ENCODE data around the gene METTL24. TPM values are rescaled to one million over a fixed set of nuclear protein-coding genes. Genes with fewer than 3 reads are reported as not detected.

Gene METTL24
- polyA plus RNA-seq, 6 donors from 2014 or later: 0.28 TPM; not detected in 5

- Mint-ChIP-seq H3K9me3 (no peaks in the 10 kb centered on the region), H3K27me3 (peaks cover 5 to 13% (median 7%) of the 10 kb centered on the region in 3 donors), H3K27ac (no peak overlapping the region), H3K4me3 (no peak overlapping the region), H3K4me1 (peaks cover 4 to 10% (median 8%) of the 10 kb centered on the region in 3 donors), H3K36me3 (no peaks in the 10 kb centered on the region)
- no peak for DNase-seq
- no peak for ATAC-seq (ENCODE audit: low read depth in 2 of 2)
Observed at GRCh38 chr6:110327391-110327790, 30.8 kb downstream of the METTL24 start.

GRCh38 chr6:110326609-110327008, 31.5 kb downstream of the METTL24 start:
- ATAC-seq (ENCODE audit: low read depth in 2 of 2): no peak
- peaks cover 5 to 13% (median 7%) of the 10 kb centered on the region in 3 donors for H3K27me3 Mint-ChIP-seq
- no peaks in the 10 kb centered on the region for H3K36me3 Mint-ChIP-seq
- H3K9me3 Mint-ChIP-seq: no peaks in the 10 kb centered on the region
- H3K4me1 Mint-ChIP-seq: peaks cover 4 to 11% (median 8%) of the 10 kb centered on the region in 3 donors
- H3K4me3 Mint-ChIP-seq: no peak overlapping the region
- H3K27ac Mint-ChIP-seq: no peak overlapping the region
- DNase-seq: no peak

- H3K4me3 Mint-ChIP-seq: no peak overlapping the region
- H3K27me3 Mint-ChIP-seq: peaks cover 5 to 9% (median 7%) of the 10 kb centered on the region in 3 donors
- no peak for ATAC-seq (ENCODE audit: low read depth in 2 of 2)
- H3K9me3 Mint-ChIP-seq: no peaks in the 10 kb centered on the region
- peak overlapping the region in 1 of 6 donors; percentile 29 for H3K27ac Mint-ChIP-seq
- no peak for DNase-seq
- no peaks in the 10 kb centered on the region for H3K36me3 Mint-ChIP-seq
- peaks cover 4 to 11% (median 8%) of the 10 kb centered on the region in 3 donors for H3K4me1 Mint-ChIP-seq
Observed at GRCh38 chr6:110326057-110326456, 32.1 kb downstream of the METTL24 start.

GRCh38 chr6:110325197-110325596, 33.0 kb downstream of the METTL24 start:
- Mint-ChIP-seq H3K9me3 (no peaks in the 10 kb centered on the region), H3K4me3 (no peak overlapping the region), H3K27me3 (peaks cover 0 to 7% (median under 1%) of the 10 kb centered on the region in 3 donors), H3K36me3 (no peaks in the 10 kb centered on the region), H3K4me1 (peaks cover 4 to 11% (median 8%) of the 10 kb centered on the region in 3 donors), H3K27ac (no peak overlapping the region)
- DNase-seq (no peak), ATAC-seq (ENCODE audit: low read depth in 2 of 2) (no peak)

- Mint-ChIP-seq H3K27ac (no peak overlapping the region), H3K36me3 (no peaks in the 10 kb centered on the region), H3K9me3 (no peaks in the 10 kb centered on the region), H3K4me3 (no peak overlapping the region), H3K27me3 (peaks cover 0 to 7% (median 0%) of the 10 kb centered on the region in 3 donors), H3K4me1 (peaks cover 4 to 11% (median 8%) of the 10 kb centered on the region in 3 donors)
- DNase-seq (no peak), ATAC-seq (ENCODE audit: low read depth in 2 of 2) (no peak)
Observed at GRCh38 chr6:110324548-110324947, 33.6 kb downstream of the METTL24 start.

GRCh38 chr6:110323258-110323657, 34.9 kb downstream of the METTL24 start:
- no peak overlapping the region for H3K4me3 Mint-ChIP-seq
- peaks cover 0 to 7% (median 0%) of the 10 kb centered on the region in 3 donors for H3K27me3 Mint-ChIP-seq
- no peak for ATAC-seq (ENCODE audit: low read depth in 2 of 2)
- H3K9me3 Mint-ChIP-seq: no peaks in the 10 kb centered on the region
- H3K27ac Mint-ChIP-seq: no peak overlapping the region
- DNase-seq: no peak
- H3K36me3 Mint-ChIP-seq: no peaks in the 10 kb centered on the region
- H3K4me1 Mint-ChIP-seq: peaks cover 4 to 11% (median 8%) of the 10 kb centered on the region in 3 donors

- ATAC-seq (ENCODE audit: low read depth in 2 of 2) (peak in 1 of 2 donors; percentile 44), DNase-seq (no peak)
- Mint-ChIP-seq H3K4me1 (peaks cover 4 to 11% (median 8%) of the 10 kb centered on the region in 3 donors), H3K36me3 (no peaks in the 10 kb centered on the region), H3K27me3 (peaks cover 0 to 7% (median 0%) of the 10 kb centered on the region in 3 donors), H3K4me3 (peak overlapping the region in 1 of 8 donors; percentile 29), H3K9me3 (no peaks in the 10 kb centered on the region), H3K27ac (peak overlapping the region in 1 of 6 donors; percentile 30)
Observed at GRCh38 chr6:110322874-110323242, 35.3 kb downstream of the METTL24 start.

GRCh38 chr6:110322151-110322873, 35.8 kb downstream of the METTL24 start:
- ATAC-seq (ENCODE audit: low read depth in 2 of 2): peak in 1 of 2 donors; percentile 27
- peak overlapping the region in 2 of 6 donors; percentile 30 to 50 for H3K27ac Mint-ChIP-seq
- no peaks in the 10 kb centered on the region for H3K36me3 Mint-ChIP-seq
- peaks cover 4 to 11% (median 8%) of the 10 kb centered on the region in 3 donors for H3K4me1 Mint-ChIP-seq
- DNase-seq: no peak
- H3K4me3 Mint-ChIP-seq: peak overlapping the region in 1 of 8 donors; percentile 29
- no peaks in the 10 kb centered on the region for H3K9me3 Mint-ChIP-seq
- H3K27me3 Mint-ChIP-seq: peaks cover 0 to 12% (median 0%) of the 10 kb centered on the region in 3 donors

- DNase-seq (no peak), ATAC-seq (ENCODE audit: low read depth in 2 of 2) (no peak)
- Mint-ChIP-seq H3K36me3 (no peaks in the 10 kb centered on the region), H3K4me1 (peaks cover 4 to 11% (median 8%) of the 10 kb centered on the region in 3 donors), H3K27ac (no peak overlapping the region), H3K4me3 (no peak overlapping the region), H3K27me3 (peaks cover 0 to 16% (median 8%) of the 10 kb centered on the region in 3 donors), H3K9me3 (no peaks in the 10 kb centered on the region)
Observed at GRCh38 chr6:110320307-110320706, 37.8 kb downstream of the METTL24 start.

GRCh38 chr6:110319843-110320242, 38.3 kb downstream of the METTL24 start:
- no peak overlapping the region for H3K4me3 Mint-ChIP-seq
- ATAC-seq (ENCODE audit: low read depth in 2 of 2) (no peak), DNase-seq (no peak)
- no peaks in the 10 kb centered on the region for H3K36me3 Mint-ChIP-seq
- no peak overlapping the region for H3K27ac Mint-ChIP-seq
- peaks cover 4 to 11% (median 8%) of the 10 kb centered on the region in 3 donors for H3K4me1 Mint-ChIP-seq
- H3K27me3 Mint-ChIP-seq: peaks cover 0 to 16% (median 8%) of the 10 kb centered on the region in 3 donors
- no peaks in the 10 kb centered on the region for H3K9me3 Mint-ChIP-seq

GRCh38 chr6:110319381-110319780, 38.8 kb downstream of the METTL24 start:
- no peak for ATAC-seq (ENCODE audit: low read depth in 2 of 2)
- DNase-seq: no peak
- Mint-ChIP-seq H3K27ac (no peak overlapping the region), H3K4me3 (no peak overlapping the region), H3K4me1 (peaks cover 4 to 11% (median 8%) of the 10 kb centered on the region in 3 donors), H3K36me3 (no peaks in the 10 kb centered on the region), H3K9me3 (no peaks in the 10 kb centered on the region), H3K27me3 (peaks cover 0 to 16% (median 8%) of the 10 kb centered on the region in 3 donors)

- H3K4me3 Mint-ChIP-seq: no peak overlapping the region
- H3K27ac Mint-ChIP-seq: no peak overlapping the region
- peaks cover 0 to 15% (median 8%) of the 10 kb centered on the region in 3 donors for H3K27me3 Mint-ChIP-seq
- H3K9me3 Mint-ChIP-seq: no peaks in the 10 kb centered on the region
- ATAC-seq (ENCODE audit: low read depth in 2 of 2): no peak
- peaks cover 4 to 11% (median 8%) of the 10 kb centered on the region in 3 donors for H3K4me1 Mint-ChIP-seq
- DNase-seq: no peak
- H3K36me3 Mint-ChIP-seq: no peaks in the 10 kb centered on the region
Observed at GRCh38 chr6:110318971-110319370, 39.2 kb downstream of the METTL24 start.

- Mint-ChIP-seq H3K4me3 (no peak overlapping the region), H3K27me3 (peaks cover 0 to 9% (median 8%) of the 10 kb centered on the region in 3 donors), H3K4me1 (peaks cover 1 to 3% (median 2%) of the 10 kb centered on the region in 3 donors), H3K36me3 (no peaks in the 10 kb centered on the region), H3K27ac (no peak overlapping the region), H3K9me3 (no peaks in the 10 kb centered on the region)
- DNase-seq: no peak
- no peak for ATAC-seq (ENCODE audit: low read depth in 2 of 2)
Observed at GRCh38 chr6:110317646-110318045, 40.5 kb downstream of the METTL24 start.

- H3K27me3 Mint-ChIP-seq: peaks cover 0 to 9% (median 8%) of the 10 kb centered on the region in 3 donors
- H3K36me3 Mint-ChIP-seq: no peaks in the 10 kb centered on the region
- ATAC-seq (ENCODE audit: low read depth in 2 of 2): no peak
- no peaks in the 10 kb centered on the region for H3K4me1 Mint-ChIP-seq
- H3K9me3 Mint-ChIP-seq: no peaks in the 10 kb centered on the region
- H3K4me3 Mint-ChIP-seq: no peak overlapping the region
- no peak overlapping the region for H3K27ac Mint-ChIP-seq
- no peak for DNase-seq
Observed at GRCh38 chr6:110317189-110317588, 41.0 kb downstream of the METTL24 start.

All from naive B cell (primary cell).